ENCODE data around the gene ERGIC1. TPM values are rescaled to one million over a fixed set of nuclear protein-coding genes. Genes with fewer than 3 reads are reported as not detected.
"Not testable (repeated sequence)": the region's sequence is repeated elsewhere in the genome, so short reads cannot be mapped to it uniquely, and the experiment has no call there.

ERGIC1 gene
- polyA plus RNA-seq, 1 donor from 2014 or later, result 59.1 TPM

GRCh38 chr5:172846249-172846648 lies 12.2 kb downstream of the ERGIC1 start:
- H3K27ac ChIP-seq (ENCODE audit: low read length), result no peak overlapping the region
- no peak overlapping the region for H3K4me3 ChIP-seq (ENCODE audit: low read length)
- no peaks in the 10 kb centered on the region for H3K36me3 ChIP-seq (ENCODE audit: insufficient read depth, low read length)
- no peak overlapping the region for H3K4me2 ChIP-seq (ENCODE audit: low read length)
- no peak for TF ChIP-seq SMC3 (conservative IDR thresholded peaks at IDR 0.05; ENCODE audit: poor library complexity)
- no peak for TF ChIP-seq REST (IDR thresholded peaks at IDR 0.05; ENCODE audit: borderline replicate concordance)
- TF ChIP-seq EZH2 (IDR thresholded peaks at IDR 0.05; ENCODE audit: borderline replicate concordance, insufficient read depth, low read length, poor library complexity, severe bottlenecking), result no peak
- no peak for TF ChIP-seq EP300 (conservative IDR thresholded peaks at IDR 0.05; ENCODE audit: poor library complexity, severe bottlenecking)
- TF ChIP-seq POLR2AphosphoS5 (IDR thresholded peaks at IDR 0.05), result no peak
- TF ChIP-seq CTCF (IDR thresholded peaks at IDR 0.05; ENCODE audit: poor library complexity, severe bottlenecking), result no peak
- no peak for TF ChIP-seq MXI1 (conservative IDR thresholded peaks at IDR 0.05; ENCODE audit: poor library complexity, severe bottlenecking)
- TF ChIP-seq TAF1 (IDR thresholded peaks at IDR 0.05; ENCODE audit: low read depth), result no peak
- TF ChIP-seq RAD21 (conservative IDR thresholded peaks at IDR 0.05), result no peak
- no peak overlapping the region for H3K9ac ChIP-seq (ENCODE audit: low read length)
- no peaks in the 10 kb centered on the region for H3K9me2 ChIP-seq (ENCODE audit: insufficient read depth, low read length)
- no peak overlapping the region for H2AFZ ChIP-seq (ENCODE audit: low read depth, low read length)
- H3K27me3 ChIP-seq (ENCODE audit: insufficient read depth, low read depth, low read length), result no peaks in the 10 kb centered on the region
- H3K79me2 ChIP-seq (replicated peaks; ENCODE audit: insufficient read depth, low read length), result peaks cover 6% of the 10 kb centered on the region
- H3F3A ChIP-seq (ENCODE audit: insufficient read depth, low read length, poor library complexity, severe bottlenecking), result no peaks in the 10 kb centered on the region
- H4K20me1 ChIP-seq (ENCODE audit: insufficient read depth), result no peaks in the 10 kb centered on the region
- no peaks in the 10 kb centered on the region for H3K9me3 ChIP-seq (ENCODE audit: low read length)

- H3K4me3 ChIP-seq (ENCODE audit: low read length), result no peak overlapping the region
- no peaks in the 10 kb centered on the region for H3K27me3 ChIP-seq (ENCODE audit: insufficient read depth, low read depth, low read length)
- no peaks in the 10 kb centered on the region for H3K36me3 ChIP-seq (ENCODE audit: insufficient read depth, low read length)
- no peak overlapping the region for H3K27ac ChIP-seq (ENCODE audit: low read length)
- H4K20me1 ChIP-seq (ENCODE audit: insufficient read depth), result no peaks in the 10 kb centered on the region
- no peak overlapping the region for H3K4me2 ChIP-seq (ENCODE audit: low read length)
- H3F3A ChIP-seq (ENCODE audit: insufficient read depth, low read length, poor library complexity, severe bottlenecking), result no peaks in the 10 kb centered on the region
- no peaks in the 10 kb centered on the region for H3K9me3 ChIP-seq (ENCODE audit: low read length)
- no peak overlapping the region for H2AFZ ChIP-seq (ENCODE audit: low read depth, low read length)
- H3K9ac ChIP-seq (ENCODE audit: low read length), result no peak overlapping the region
- TF ChIP-seq EZH2 (IDR thresholded peaks at IDR 0.05; ENCODE audit: borderline replicate concordance, insufficient read depth, low read length, poor library complexity, severe bottlenecking) (no peak), EP300 (conservative IDR thresholded peaks at IDR 0.05; ENCODE audit: poor library complexity, severe bottlenecking) (no peak), SMC3 (conservative IDR thresholded peaks at IDR 0.05; ENCODE audit: poor library complexity) (no peak), TAF1 (IDR thresholded peaks at IDR 0.05; ENCODE audit: low read depth) (no peak), RAD21 (conservative IDR thresholded peaks at IDR 0.05) (no peak), REST (IDR thresholded peaks at IDR 0.05; ENCODE audit: borderline replicate concordance) (no peak), POLR2AphosphoS5 (IDR thresholded peaks at IDR 0.05) (no peak), CTCF (IDR thresholded peaks at IDR 0.05; ENCODE audit: poor library complexity, severe bottlenecking) (no peak), MXI1 (conservative IDR thresholded peaks at IDR 0.05; ENCODE audit: poor library complexity, severe bottlenecking) (no peak)
- H3K9me2 ChIP-seq (ENCODE audit: insufficient read depth, low read length), result no peaks in the 10 kb centered on the region
- peaks cover 6% of the 10 kb centered on the region for H3K79me2 ChIP-seq (replicated peaks; ENCODE audit: insufficient read depth, low read length)
Measured at GRCh38 chr5:172846677-172847076, 12.6 kb downstream of the ERGIC1 start.

- H3K79me2 ChIP-seq (replicated peaks; ENCODE audit: insufficient read depth, low read length); H3K36me3 ChIP-seq (ENCODE audit: insufficient read depth, low read length); H3K9ac ChIP-seq (ENCODE audit: low read length); H3K27ac ChIP-seq (ENCODE audit: low read length); H3K9me2 ChIP-seq (ENCODE audit: insufficient read depth, low read length); H3K9me3 ChIP-seq (ENCODE audit: low read length); H3K4me2 ChIP-seq (ENCODE audit: low read length); H2AFZ ChIP-seq (ENCODE audit: low read depth, low read length); H3K4me3 ChIP-seq (ENCODE audit: low read length); H3K27me3 ChIP-seq (ENCODE audit: insufficient read depth, low read depth, low read length); H3F3A ChIP-seq (ENCODE audit: insufficient read depth, low read length, poor library complexity, severe bottlenecking); H4K20me1 ChIP-seq (ENCODE audit: insufficient read depth): not testable (repeated sequence)
Measured at GRCh38 chr5:172847584-172847983, 13.5 kb downstream of the ERGIC1 start.
